ENCODE results near the gene ZNF441. TPM values are rescaled to one million over a fixed set of nuclear protein-coding genes. Genes with fewer than 3 reads are reported as not detected.

The ZNF441 gene
- total RNA-seq (2022; extraction: Qiagen RNA extraction): 0.02 TPM in 2 of 5 replicates, not detected in the others

DNA sequence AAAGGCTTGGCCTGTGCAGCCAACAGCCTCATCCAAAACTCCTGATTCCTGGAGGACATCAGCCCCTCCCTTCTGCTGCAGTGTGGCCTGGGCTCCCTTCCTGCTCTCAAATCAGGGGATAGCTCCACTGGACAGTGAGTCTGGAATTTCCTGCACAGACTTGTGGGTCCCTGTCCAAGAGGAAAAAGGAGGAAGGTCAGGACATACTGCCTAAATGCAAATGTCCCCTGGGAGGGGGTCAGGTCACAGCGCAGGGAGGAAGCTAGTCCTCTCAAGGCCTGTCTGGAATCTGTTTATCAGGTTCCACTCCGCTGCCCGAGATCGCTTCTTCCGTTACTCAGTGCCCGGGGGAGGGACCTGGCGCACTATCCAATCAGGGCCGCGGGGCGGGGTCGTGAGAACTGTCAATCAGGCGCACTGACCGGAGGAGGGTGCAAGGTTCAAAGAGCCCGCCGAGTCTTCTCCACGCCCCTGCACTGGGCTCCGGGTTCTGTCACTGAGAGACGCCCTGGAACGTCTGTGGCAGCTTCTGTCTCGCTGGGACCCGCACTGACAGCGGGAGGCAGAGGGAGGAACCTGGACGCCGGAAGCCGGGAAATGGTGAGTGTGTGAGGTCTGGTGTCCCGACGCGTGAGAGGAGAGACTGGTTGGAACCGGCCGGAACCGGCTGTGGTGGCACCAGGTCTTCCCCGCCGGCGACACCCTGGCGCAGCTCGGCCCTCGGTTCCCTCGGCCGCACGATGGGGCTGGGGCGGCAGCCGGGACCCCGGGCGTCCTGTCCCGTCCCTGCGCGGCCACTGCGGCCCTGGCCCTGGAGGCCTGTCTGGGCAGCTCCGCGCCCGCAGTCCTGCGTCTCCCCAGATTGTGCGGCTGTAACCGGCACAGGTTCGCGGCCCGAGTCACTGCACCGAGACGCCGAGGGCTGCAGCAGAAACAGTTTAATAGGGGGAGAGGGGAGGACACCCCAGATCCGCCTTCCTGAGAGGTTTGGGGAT, at the start of gene ZNF441:
Gene ZNF441 (plus strand): TSS at position 404 of the 995 bp plus-strand sequence. CDS start 194 bp downstream, at position 598.

GRCh38 chr19:11738746-11739620, 27.8 kb upstream of the ZNF441 start, which contains the start of gene ZNF823:
TSS of gene ZNF823 (minus strand) at chr19:11738946. CDS start at chr19:11738819, 127 bp downstream.

GRCh38 chr19:11798391-11799330, 31.9 kb downstream of the ZNF441 start, which contains the start of gene ZNF491:
TSS of gene ZNF491 (plus strand) at chr19:11798523. CDS start at chr19:11805954, 7,431 bp downstream.

DNA sequence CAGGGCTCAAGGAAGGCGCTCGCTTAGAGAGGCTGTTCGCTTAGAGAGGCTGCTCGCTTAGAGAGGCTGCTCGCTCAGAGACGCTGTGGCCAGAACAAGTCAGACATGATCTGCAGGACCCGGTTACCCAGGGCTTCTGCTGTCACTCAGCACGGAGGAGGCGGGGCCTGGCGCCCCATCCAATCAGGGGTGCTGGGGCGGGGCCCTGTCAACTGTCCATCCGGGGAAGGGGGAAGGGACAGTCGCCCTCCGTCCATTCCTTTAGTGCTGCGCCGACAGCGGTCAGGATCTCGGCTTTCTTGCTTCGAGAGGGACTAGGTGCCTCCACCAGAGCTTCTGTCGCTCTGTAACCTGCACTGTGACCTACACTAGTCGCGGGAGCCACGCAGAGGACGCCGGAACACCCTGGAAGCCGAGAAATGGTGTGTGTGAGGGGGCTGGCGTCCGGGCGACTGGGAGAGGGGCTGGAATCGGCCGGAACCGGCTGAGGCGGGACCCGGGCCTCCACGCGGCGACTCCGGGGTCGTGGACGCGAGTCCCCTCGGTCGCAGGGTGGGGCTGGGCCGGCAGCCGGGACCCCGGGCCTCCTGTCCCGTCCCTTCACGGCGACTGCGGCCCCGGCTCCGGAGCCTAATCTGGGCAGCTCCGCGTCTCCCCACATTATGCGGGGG, 47.4 kb downstream of the ZNF441 start, which contains the start of gene ZNF440:
Gene ZNF440 (plus strand): TSS at position 245 of the 671 bp plus-strand sequence. CDS start 175 bp downstream, at position 420.

Other genes starting within 250 kb of the ZNF441 start
- gene ECSIT, start 237.9 kb upstream of the ZNF441 start, total RNA-seq (2022; extraction: Qiagen RNA extraction): 26.6 to 34.8 TPM (median 33.6 TPM) in 5 replicates
- gene CNN1, start 228.1 kb upstream of the ZNF441 start, total RNA-seq (2022; extraction: Qiagen RNA extraction): 0.30 to 0.52 TPM (median 0.46 TPM) in 5 replicates
- gene ELOF1, start 207.8 kb upstream of the ZNF441 start, total RNA-seq (2022; extraction: Qiagen RNA extraction): 99.4 to 117 TPM (median 107 TPM) in 5 replicates
- gene ACP5, start 189.4 kb upstream of the ZNF441 start, total RNA-seq (2022; extraction: Qiagen RNA extraction): 0.12 to 0.51 TPM (median 0.25 TPM) in 4 of 5 replicates, not detected in the other
- gene ZNF627, start 169.5 kb upstream of the ZNF441 start, total RNA-seq (2022; extraction: Qiagen RNA extraction): 2.7 to 5.4 TPM (median 3.6 TPM) in 5 replicates
- gene ZNF823, start 28.1 kb upstream of the ZNF441 start, total RNA-seq (2022; extraction: Qiagen RNA extraction): 1.9 to 3.1 TPM (median 2.7 TPM) in 5 replicates
- gene ZNF491, start 31.5 kb downstream of the ZNF441 start, total RNA-seq (2022; extraction: Qiagen RNA extraction): not detected in 5 replicates
- 0.02 to 0.04 TPM (median 0.03 TPM) in 3 of 5 replicates, not detected in the others for gene ZNF440, start 47.3 kb downstream of the ZNF441 start, total RNA-seq (2022; extraction: Qiagen RNA extraction)
- gene ZNF439, start 81.7 kb downstream of the ZNF441 start, total RNA-seq (2022; extraction: Qiagen RNA extraction): not detected in 5 replicates
- not detected in 5 replicates for gene ZNF69, start 120.8 kb downstream of the ZNF441 start, total RNA-seq (2022; extraction: Qiagen RNA extraction)
- gene ZNF700, start 158.1 kb downstream of the ZNF441 start, total RNA-seq (2022; extraction: Qiagen RNA extraction): 0.26 to 0.55 TPM (median 0.29 TPM) in 5 replicates
- not detected in 5 replicates for gene ZNF763, start 198.0 kb downstream of the ZNF441 start, total RNA-seq (2022; extraction: Qiagen RNA extraction)

All from A549 treated with CORT108297 at 1 μM for 4 hours (cell line).